HCT116 (cell line): ENCODE data around the gene RHBDD1. TPM values are rescaled to one million over a fixed set of nuclear protein-coding genes. Genes with fewer than 3 reads are reported as not detected.

ENCODE experiments used
- ATAC-seq: fragments of 200-7000 bp; cut with Tn5 transposase; 2 replicates; pipeline ENCODE4 v1.9.1; 2020; ENCODE audit warnings: mild to moderate bottlenecking, moderate library complexity
- BruUV-seq: library from RNA; stranded (reverse); fragments of 400-500 nt; replicated peaks from 2 replicates; lab custom pipeline; 2021; lab: Mats Ljungman, UMichigan
- CTCF ChIA-PET: fragments of 300-600 bp; sonication (Branson Sonifier 250); formaldehyde crosslinking; loops from one replicate; lab custom pipeline; 2021; ENCODE audit warnings: antibody characterized with exemption; lab: Charles Lee
- POLR2A ChIA-PET: fragments of 300-600, 350-600 bp; sonication (Branson Sonifier 250); formaldehyde crosslinking; loops from one replicate; lab custom pipeline; 2021; ENCODE audit warnings: antibody characterized with exemption; lab: Charles Lee
- RAD21 ChIA-PET, 2 experiments: fragments of 300-600 bp; sonication (Branson Sonifier 250); formaldehyde crosslinking; loops; one replicate each; lab custom pipeline; 2023; ENCODE audit warnings: low total read pairs in 2 of 2; ENCODE audit not compliant: uncharacterized antibody in 2 of 2, unreplicated experiment in 2 of 2, low non-redundant PET in 1 of 2; lab: Charles Lee
- DNase-seq: peaks from one replicate; pipeline ENCODE4 v3.0.0-alpha.2; 2010; ENCODE audit warnings: low read depth, low spot score
- H2AFZ ChIP-seq: fragments of 200-600 bp; shearing (Covaris generic), sonication (generic); 2 replicates; pipeline ENCODE4 v1.6.1; 2017; ENCODE audit warnings: low read depth, mixed run types, mixed read lengths, antibody characterized with exemption, low read length; ENCODE audit not compliant: poor library complexity, severe bottlenecking
- H3K27ac ChIP-seq: 2 replicates; pipeline ENCODE4 v1.5.1; 2012; ENCODE audit warnings: low read depth, low read length
- H3K27me3 ChIP-seq: fragments of 200-600 bp; sonication (generic); 2 replicates; pipeline ENCODE4 v1.6.1; 2016; ENCODE audit warnings: mixed run types, low read length, mixed read lengths; ENCODE audit not compliant: insufficient read depth
- H3K36me3 ChIP-seq, 2 experiments: fragments of 200-500 bp in 1 of 2; fragments of 200-600 bp in 1 of 2; sonication (Bioruptor generic) in 1 of 2; sonication (generic) in 1 of 2; 2 replicates each; pipeline versions ENCODE4 v1.5.1 to v1.6.1; 2014 to 2016; ENCODE audit warnings: low read length in 2 of 2, inconsistent platforms in 1 of 2, mixed read lengths in 1 of 2, mixed run types in 1 of 2; ENCODE audit not compliant: insufficient read depth in 2 of 2, control insufficient read depth in 1 of 2
- H3K4me1 ChIP-seq, 2 experiments: fragments of 200-600 bp in 1 of 2; sonication (generic) in 1 of 2; 2 replicates each; pipeline versions ENCODE4 v1.5.1 to v1.6.1; 2012 to 2017; ENCODE audit warnings: low read length in 2 of 2, inconsistent platforms in 1 of 2, mild to moderate bottlenecking in 1 of 2, mixed read lengths in 1 of 2, mixed run types in 1 of 2, moderate library complexity in 1 of 2; ENCODE audit not compliant: insufficient read depth in 2 of 2, control insufficient read depth in 1 of 2
- H3K4me2 ChIP-seq: fragments of 200-600 bp; sonication (generic); 2 replicates; pipeline ENCODE4 v1.6.1; 2017; ENCODE audit warnings: mixed run types, low read length, mixed read lengths
- H3K4me3 ChIP-seq, 2 experiments: fragments of 200-600 bp in 1 of 2; sonication (generic) in 1 of 2; replicated peaks in 1 of 2; 2 replicates each; pipeline ENCODE4 v1.5.1; 2011 to 2016; ENCODE audit warnings: low read length in 2 of 2, control low read depth in 1 of 2, low read depth in 1 of 2, mild to moderate bottlenecking in 1 of 2, mixed read lengths in 1 of 2, mixed run types in 1 of 2
- H3K79me2 ChIP-seq: fragments of 200-600 bp; sonication (generic); 2 replicates; pipeline ENCODE4 v1.6.1; 2017; ENCODE audit warnings: mild to moderate bottlenecking, mixed run types, low read length, moderate library complexity, mixed read lengths; ENCODE audit not compliant: insufficient read depth
- H3K9ac ChIP-seq: fragments of 200-600 bp; sonication (generic); 2 replicates; pipeline ENCODE4 v1.6.1; 2016; ENCODE audit warnings: low read length, mixed read lengths
- H3K9me2 ChIP-seq: fragments of 200-600 bp; sonication (generic), shearing (Covaris generic); 2 replicates; pipeline ENCODE4 v1.6.1; 2017; ENCODE audit warnings: mixed run types, mild to moderate bottlenecking, moderate library complexity; ENCODE audit not compliant: insufficient read depth
- H3K9me3 ChIP-seq, 2 experiments: fragments of 200-500 bp in 1 of 2; fragments of 200-600 bp in 1 of 2; sonication (Bioruptor generic) in 1 of 2; sonication (generic) in 1 of 2; 2 replicates each; pipeline ENCODE4 v1.6.1; 2014 to 2017; ENCODE audit warnings: low read length in 2 of 2, mixed read lengths in 2 of 2, inconsistent platforms in 1 of 2, low read depth in 1 of 2, mild to moderate bottlenecking in 1 of 2, mixed run types in 1 of 2, moderate library complexity in 1 of 2; ENCODE audit not compliant: control insufficient read depth in 1 of 2, insufficient read depth in 1 of 2
- H4K20me1 ChIP-seq: fragments of 200-600 bp; sonication (generic), shearing (Covaris generic); 2 replicates; pipeline ENCODE4 v1.6.1; 2017; ENCODE audit warnings: mixed run types, mild to moderate bottlenecking, moderate library complexity; ENCODE audit not compliant: insufficient read depth
- CBX3 ChIP-seq: IDR thresholded peaks from 2 replicates; pipeline ENCODE4 v1.6.1; 2012; ENCODE audit warnings: low read depth
- EZH2phosphoT487 ChIP-seq: fragments of 200-600 bp; IDR thresholded peaks from 2 replicates; pipeline ENCODE4 v1.6.1; 2018; ENCODE audit warnings: antibody characterized with exemption, borderline replicate concordance
- POLR2AphosphoS5 ChIP-seq: IDR thresholded peaks from 2 replicates; pipeline ENCODE4 v1.6.1; 2011; ENCODE audit warnings: mild to moderate bottlenecking, low read depth, low read length, moderate library complexity
- RAD21 ChIP-seq: IDR thresholded peaks from 2 replicates; pipeline ENCODE4 v1.6.1; 2012; ENCODE audit warnings: low read depth, mild to moderate bottlenecking
- SRF ChIP-seq: IDR thresholded peaks from 2 replicates; pipeline ENCODE4 v1.6.1; 2012; ENCODE audit warnings: low read depth
- ZNF274 ChIP-seq: fragments of 200-500 bp; sonication (Bioruptor generic); IDR thresholded peaks from 2 replicates; pipeline ENCODE4 v1.6.1; 2014; ENCODE audit warnings: mild to moderate bottlenecking, low read depth, low read length, inconsistent platforms
- intact Hi-C: fragments of 100-400 bp; cut with micrococcal nuclease; formaldehyde crosslinking; loops from 2 replicates; pipeline ENCODE4 v1.10.0; 2022
- total RNA-seq: library from RNA; stranded (reverse); gene quantifications from one replicate; pipeline ENCODE4 v1.2.1, GENCODE V29; 2021; ENCODE audit not compliant: unreplicated experiment

The RHBDD1 gene
- total RNA-seq, 1 experiment from 2014 or later = 73.8 TPM

DNA sequence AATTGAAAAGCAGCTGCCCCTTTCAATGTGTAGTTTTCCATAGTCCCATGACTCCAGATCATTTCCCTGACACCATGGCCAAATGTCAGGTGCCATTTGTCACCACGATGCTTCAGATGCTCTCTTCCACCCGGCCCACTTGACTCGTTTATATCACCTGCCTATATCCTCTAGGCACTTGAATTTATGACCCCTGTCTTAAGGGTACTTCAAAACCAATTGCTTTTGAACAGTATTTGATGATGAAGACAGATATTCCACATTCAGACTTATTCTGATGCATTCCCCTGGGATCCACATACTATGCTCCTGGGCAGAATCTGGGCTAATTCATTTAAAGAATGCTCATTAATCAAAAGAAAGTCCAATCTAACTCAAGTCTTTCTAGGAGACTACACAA, 16.9 kb upstream of the RHBDD1 start:
- no peaks in the 10 kb centered on the region for H4K20me1 ChIP-seq
- POLR2A ChIA-PET = no interaction called here
- no peak overlapping the region for H2AFZ ChIP-seq
- no peak overlapping the region for H3K27ac ChIP-seq
- RAD21 ChIA-PET = no interaction called here
- DNase-seq (no peak), ATAC-seq (no peak)
- no peaks in the 10 kb centered on the region for H3K27me3 ChIP-seq
- CTCF ChIA-PET = no interaction called here
- no peaks in the 10 kb centered on the region for H3K79me2 ChIP-seq
- H3K9ac ChIP-seq = no peak overlapping the region
- H3K4me3 ChIP-seq = no peak overlapping the region
- H3K9me2 ChIP-seq = no peaks in the 10 kb centered on the region
- no peak for TF ChIP-seq CBX3
- TF ChIP-seq, all 23 proteins: peak for 0
- intact Hi-C loops = no loop called here
- Histone ChIP-seq H3K4me1 (no peaks in the 10 kb centered on the region), H3K4me2 (no peak overlapping the region), H3K36me3 (no peaks in the 10 kb centered on the region), H3K9me3 (peaks cover 0 to 7% of the 10 kb centered on the region in 2 experiments; a peak in 1 of 4 replicates)
- no TSS peak for BruUV-seq

GRCh38 chr2:226825056-226825455, 10.8 kb upstream of the RHBDD1 start:
- Histone ChIP-seq H3K27me3 (no peaks in the 10 kb centered on the region), H3K36me3 (no peaks in the 10 kb centered on the region), H3K4me1 (no peaks in the 10 kb centered on the region), H4K20me1 (no peaks in the 10 kb centered on the region)
- no peak for ATAC-seq
- intact Hi-C loops = no loop called here
- no TSS peak for BruUV-seq
- DNase-seq = no peak
- ChIA-PET POLR2A (no interaction called here), CTCF (no interaction called here), RAD21 (no interaction called here)
- no peak for TF ChIP-seq EZH2phosphoT487
- no peak for TF ChIP-seq RAD21
- TF ChIP-seq SRF = no peak
- TF ChIP-seq ZNF274 = no peak
- no peak for TF ChIP-seq POLR2AphosphoS5
- TF ChIP-seq, all 23 proteins: peak for 0
- no peak overlapping the region for H2AFZ ChIP-seq
- H3K9me3 ChIP-seq = no peaks in the 10 kb centered on the region
- H3K27ac ChIP-seq = no peak overlapping the region
- no peak overlapping the region for H3K4me3 ChIP-seq
- no peak overlapping the region for H3K9ac ChIP-seq
- H3K79me2 ChIP-seq = no peaks in the 10 kb centered on the region
- no peak overlapping the region for H3K4me2 ChIP-seq
- H3K9me2 ChIP-seq = no peaks in the 10 kb centered on the region
